ENCODE measurements around the gene KCNQ1OT1. TPM values are rescaled to one million over a fixed set of nuclear protein-coding genes. Genes with fewer than 3 reads are reported as not detected.

KCNQ1OT1 gene
- total RNA-seq, 1 donor from 2014 or later, result 0.68 TPM

DNA sequence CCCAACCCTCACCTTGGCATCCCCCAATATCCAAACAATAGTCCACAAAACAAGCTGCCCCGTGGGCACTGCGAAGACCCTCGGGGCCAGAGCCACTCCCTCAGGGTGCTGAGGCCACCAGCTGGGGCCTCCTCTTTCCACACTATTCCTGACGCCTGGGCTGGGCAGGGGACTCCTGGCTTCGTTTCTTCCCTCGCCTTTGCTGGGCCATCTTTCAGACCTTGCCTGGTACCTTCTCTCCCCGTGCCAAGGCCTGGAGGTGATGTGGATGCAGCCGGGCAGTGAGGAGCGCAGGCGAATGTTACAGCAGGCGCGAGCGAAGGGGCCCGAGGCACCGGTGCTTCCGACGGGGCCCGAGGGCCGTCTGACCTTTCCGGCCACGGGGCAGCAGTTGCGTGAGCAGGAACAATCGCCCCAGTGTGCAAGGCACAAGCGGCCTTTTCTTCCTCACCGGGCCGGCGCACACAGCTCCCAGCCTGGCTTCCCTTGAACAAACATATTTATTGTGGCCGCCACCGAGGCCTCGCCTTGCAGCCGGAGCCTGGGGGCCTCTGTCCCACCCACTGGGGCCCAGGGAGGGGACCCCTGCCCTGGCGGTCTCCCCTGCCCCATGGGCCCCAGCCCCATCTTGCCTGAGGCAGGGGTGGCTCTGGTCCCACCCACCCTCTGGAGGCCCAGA is 32.6 kb upstream of the KCNQ1OT1 start:
- intact Hi-C loops (cut with micrococcal nuclease), result no loop called here
- Mint-ChIP-seq H3K27me3 (ENCODE audit: low read depth) (no peaks in the 10 kb centered on the region), H3K36me3 (ENCODE audit: low read depth) (no peaks in the 10 kb centered on the region), H3K9me3 (no peaks in the 10 kb centered on the region), H3K4me1 (ENCODE audit: low read depth) (no peaks in the 10 kb centered on the region), H3K27ac (no peak overlapping the region), H3K4me3 (ENCODE audit: low read depth) (no peak overlapping the region)
- no peak for DNase-seq (ENCODE audit: low spot score)

GRCh38 chr11:2731130-2732125 is 31.6 kb upstream of the KCNQ1OT1 start:
- DNase-seq (ENCODE audit: low spot score), result no peak
- Mint-ChIP-seq H3K27ac (no peak overlapping the region), H3K9me3 (no peaks in the 10 kb centered on the region), H3K4me3 (ENCODE audit: low read depth) (no peak overlapping the region), H3K36me3 (ENCODE audit: low read depth) (no peaks in the 10 kb centered on the region), H3K4me1 (ENCODE audit: low read depth) (no peaks in the 10 kb centered on the region), H3K27me3 (ENCODE audit: low read depth) (no peaks in the 10 kb centered on the region)
- intact Hi-C loops (cut with micrococcal nuclease), result no loop called here

DNA sequence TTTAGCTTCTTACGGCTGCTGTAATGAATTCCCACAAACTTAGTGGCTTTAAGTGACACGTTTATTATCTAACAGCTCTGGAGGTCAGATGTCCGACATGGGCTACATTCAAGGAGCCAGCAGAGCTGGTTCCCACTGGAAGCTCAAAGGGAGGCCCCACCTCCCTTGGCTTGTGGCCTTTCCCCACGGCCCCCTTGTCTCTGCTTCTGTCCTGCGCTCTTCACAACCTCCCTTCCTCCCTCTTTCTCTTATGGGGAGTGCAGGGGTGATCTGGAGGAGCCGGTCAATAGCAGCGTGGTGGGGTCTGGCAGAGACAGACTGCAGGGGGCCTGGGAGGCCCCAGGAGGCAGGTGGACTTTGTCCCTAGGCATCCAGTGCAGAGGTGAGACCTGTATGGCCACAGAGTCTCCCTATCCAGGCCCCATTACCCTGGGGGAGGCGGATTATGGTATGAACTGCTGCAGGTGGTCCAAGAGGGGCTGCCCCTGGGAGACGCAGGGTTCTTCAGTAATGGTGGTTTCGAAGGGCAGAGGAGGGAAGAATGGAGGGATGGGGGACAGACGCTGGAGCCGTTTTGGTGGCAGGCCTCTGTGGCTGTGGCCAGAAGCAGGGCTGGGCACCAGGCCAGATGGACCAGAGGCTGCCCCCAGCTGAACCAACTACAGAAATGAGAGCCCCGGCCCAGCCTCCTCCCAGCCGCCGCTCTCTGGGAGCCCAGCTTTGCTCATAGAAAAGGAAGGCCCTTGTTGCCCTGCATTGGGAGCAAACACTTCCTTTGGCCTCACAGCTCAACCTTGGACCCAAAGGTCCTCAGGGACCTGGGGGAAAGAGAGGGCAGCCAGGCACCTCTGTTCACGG is 30.7 kb upstream of the KCNQ1OT1 start:
- no peaks in the 10 kb centered on the region for H3K27me3 Mint-ChIP-seq (ENCODE audit: low read depth)
- no peaks in the 10 kb centered on the region for H3K36me3 Mint-ChIP-seq (ENCODE audit: low read depth)
- no peaks in the 10 kb centered on the region for H3K4me1 Mint-ChIP-seq (ENCODE audit: low read depth)
- intact Hi-C loops (cut with micrococcal nuclease), result no loop called here
- H3K9me3 Mint-ChIP-seq, result no peaks in the 10 kb centered on the region
- no peak overlapping the region for H3K27ac Mint-ChIP-seq
- DNase-seq (ENCODE audit: low spot score), result no peak
- no peak overlapping the region for H3K4me3 Mint-ChIP-seq (ENCODE audit: low read depth)

- intact Hi-C loops (cut with micrococcal nuclease), result no loop called here
- no peak for DNase-seq (ENCODE audit: low spot score)
- Mint-ChIP-seq H3K9me3 (no peaks in the 10 kb centered on the region), H3K36me3 (ENCODE audit: low read depth) (no peaks in the 10 kb centered on the region), H3K27me3 (ENCODE audit: low read depth) (no peaks in the 10 kb centered on the region), H3K27ac (no peak overlapping the region), H3K4me1 (ENCODE audit: low read depth) (no peaks in the 10 kb centered on the region), H3K4me3 (ENCODE audit: low read depth) (no peak overlapping the region)
These were observed 30.0 kb upstream of the KCNQ1OT1 start for GRCh38 chr11:2729841-2730240.

- Mint-ChIP-seq H3K4me1 (ENCODE audit: low read depth) (no peaks in the 10 kb centered on the region), H3K4me3 (ENCODE audit: low read depth) (no peak overlapping the region), H3K36me3 (ENCODE audit: low read depth) (no peaks in the 10 kb centered on the region), H3K9me3 (no peaks in the 10 kb centered on the region), H3K27ac (no peak overlapping the region), H3K27me3 (ENCODE audit: low read depth) (no peaks in the 10 kb centered on the region)
- DNase-seq (ENCODE audit: low spot score), result no peak
- intact Hi-C loops (cut with micrococcal nuclease), result no loop called here
These were observed 29.0 kb upstream of the KCNQ1OT1 start for GRCh38 chr11:2728663-2729332.

DNA sequence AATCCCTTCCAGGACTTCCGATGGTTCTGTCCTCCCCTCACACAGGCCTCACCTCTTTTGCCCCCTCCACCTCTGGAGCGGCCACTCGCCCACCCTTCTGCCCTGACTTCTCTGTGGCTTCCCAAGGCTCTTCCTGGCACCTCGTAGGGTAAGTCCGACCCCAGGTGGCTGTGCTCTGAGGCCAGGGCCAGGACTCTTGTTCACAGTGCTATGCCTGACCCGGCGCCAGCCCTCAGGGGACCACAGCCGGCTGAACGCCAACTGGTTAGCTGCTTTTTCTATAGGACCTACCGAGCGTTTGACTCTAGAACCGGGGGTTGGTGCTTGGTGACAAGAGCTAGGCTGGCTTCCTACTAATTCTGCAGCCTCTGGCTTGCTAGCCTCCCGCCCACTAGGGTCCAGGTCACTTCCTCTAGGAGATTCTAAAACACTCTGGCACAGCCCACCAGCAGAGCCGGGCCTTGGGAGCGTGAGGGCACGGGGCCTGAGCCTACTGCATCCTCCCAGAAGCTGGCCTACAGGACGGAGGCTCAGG is 28.4 kb upstream of the KCNQ1OT1 start:
- intact Hi-C loops (cut with micrococcal nuclease), result no loop called here
- no peak for DNase-seq (ENCODE audit: low spot score)
- Mint-ChIP-seq H3K9me3 (no peaks in the 10 kb centered on the region), H3K4me3 (ENCODE audit: low read depth) (no peak overlapping the region), H3K27ac (no peak overlapping the region), H3K4me1 (ENCODE audit: low read depth) (no peaks in the 10 kb centered on the region), H3K27me3 (ENCODE audit: low read depth) (no peaks in the 10 kb centered on the region), H3K36me3 (ENCODE audit: low read depth) (no peaks in the 10 kb centered on the region)

DNA sequence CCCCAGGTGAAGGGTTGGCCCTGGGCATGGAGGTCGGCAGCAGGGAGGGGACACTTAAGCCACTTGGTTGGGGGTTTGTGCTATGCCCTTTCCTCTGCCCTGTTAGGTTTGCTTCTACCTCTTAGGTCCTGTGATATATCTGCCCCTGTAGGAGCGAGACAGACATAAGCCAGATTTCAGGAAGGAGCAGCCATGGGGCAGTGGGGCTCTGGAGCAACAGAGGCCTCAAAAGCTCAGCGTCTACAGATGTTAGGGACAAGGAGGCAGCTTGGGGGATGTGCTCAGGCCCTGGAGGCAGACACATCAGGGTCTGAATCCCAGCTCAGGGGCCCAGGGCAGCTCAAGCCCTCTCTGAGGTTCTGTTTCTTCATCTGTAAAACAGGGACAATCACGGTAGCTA is 27.2 kb upstream of the KCNQ1OT1 start:
- Mint-ChIP-seq H3K4me1 (ENCODE audit: low read depth) (no peaks in the 10 kb centered on the region), H3K36me3 (ENCODE audit: low read depth) (no peaks in the 10 kb centered on the region), H3K27ac (no peak overlapping the region), H3K4me3 (ENCODE audit: low read depth) (no peak overlapping the region), H3K9me3 (no peaks in the 10 kb centered on the region), H3K27me3 (ENCODE audit: low read depth) (no peaks in the 10 kb centered on the region)
- DNase-seq (ENCODE audit: low spot score), result no peak
- intact Hi-C loops (cut with micrococcal nuclease), result no loop called here

- Mint-ChIP-seq H3K4me3 (ENCODE audit: low read depth) (no peak overlapping the region), H3K27me3 (ENCODE audit: low read depth) (no peaks in the 10 kb centered on the region)
These were observed 25.8 kb upstream of the KCNQ1OT1 start for GRCh38 chr11:2725368-2726300.

GRCh38 chr11:2724653-2725367 is 25.0 kb upstream of the KCNQ1OT1 start:
- intact Hi-C loops (cut with micrococcal nuclease), result no loop called here
- no peaks in the 10 kb centered on the region for H3K4me1 Mint-ChIP-seq (ENCODE audit: low read depth)
- no peak for DNase-seq (ENCODE audit: low spot score)
- no peak overlapping the region for H3K4me3 Mint-ChIP-seq (ENCODE audit: low read depth)
- no peaks in the 10 kb centered on the region for H3K27me3 Mint-ChIP-seq (ENCODE audit: low read depth)
- H3K27ac Mint-ChIP-seq, result no peak overlapping the region
- no peaks in the 10 kb centered on the region for H3K9me3 Mint-ChIP-seq
- no peaks in the 10 kb centered on the region for H3K36me3 Mint-ChIP-seq (ENCODE audit: low read depth)

More at GRCh38 chr11:2725368-2726300, 25.8 kb upstream of the KCNQ1OT1 start:
- DNase-seq (ENCODE audit: low spot score), result no peak
- intact Hi-C loops (cut with micrococcal nuclease), result no loop called here
- Mint-ChIP-seq H3K4me1 (ENCODE audit: low read depth) (no peaks in the 10 kb centered on the region), H3K27ac (no peak overlapping the region), H3K36me3 (ENCODE audit: low read depth) (no peaks in the 10 kb centered on the region), H3K9me3 (no peaks in the 10 kb centered on the region)

GRCh38 chr11:2724104-2724503 is 24.3 kb upstream of the KCNQ1OT1 start:
- Mint-ChIP-seq H3K27me3 (ENCODE audit: low read depth) (no peaks in the 10 kb centered on the region), H3K4me3 (ENCODE audit: low read depth) (no peak overlapping the region), H3K4me1 (ENCODE audit: low read depth) (no peaks in the 10 kb centered on the region), H3K9me3 (no peaks in the 10 kb centered on the region), H3K36me3 (ENCODE audit: low read depth) (no peaks in the 10 kb centered on the region), H3K27ac (no peak overlapping the region)
- no peak for DNase-seq (ENCODE audit: low spot score)
- intact Hi-C loops (cut with micrococcal nuclease), result no loop called here

GRCh38 chr11:2722955-2723354 is 23.2 kb upstream of the KCNQ1OT1 start:
- H3K27ac Mint-ChIP-seq, result no peak overlapping the region
- no peak overlapping the region for H3K4me3 Mint-ChIP-seq (ENCODE audit: low read depth)
- intact Hi-C loops (cut with micrococcal nuclease), result no loop called here
- no peaks in the 10 kb centered on the region for H3K27me3 Mint-ChIP-seq (ENCODE audit: low read depth)
- no peaks in the 10 kb centered on the region for H3K36me3 Mint-ChIP-seq (ENCODE audit: low read depth)
- H3K4me1 Mint-ChIP-seq (ENCODE audit: low read depth), result no peaks in the 10 kb centered on the region
- H3K9me3 Mint-ChIP-seq, result no peaks in the 10 kb centered on the region
- no peak for DNase-seq (ENCODE audit: low spot score)

Data from activated T-helper 2 cell treated with anti-CD3 and anti-CD28 coated beads, Interferon-gamma antibody, Interleukin-2, Interleukin-4, amounts not matched to agents 10 μg/mL and 5 μg/mL and 100 μg/mL, durations not matched to agents 14 hours and 24 hours and 36 hours (primary cell).